ENCODE measurements around the gene KCNK3. TPM values are rescaled to one million over a fixed set of nuclear protein-coding genes. Genes with fewer than 3 reads are reported as not detected.

KCNK3 gene
- total RNA-seq, 2 donors from 2014 or later: 10.5 to 20.5 TPM

DNA sequence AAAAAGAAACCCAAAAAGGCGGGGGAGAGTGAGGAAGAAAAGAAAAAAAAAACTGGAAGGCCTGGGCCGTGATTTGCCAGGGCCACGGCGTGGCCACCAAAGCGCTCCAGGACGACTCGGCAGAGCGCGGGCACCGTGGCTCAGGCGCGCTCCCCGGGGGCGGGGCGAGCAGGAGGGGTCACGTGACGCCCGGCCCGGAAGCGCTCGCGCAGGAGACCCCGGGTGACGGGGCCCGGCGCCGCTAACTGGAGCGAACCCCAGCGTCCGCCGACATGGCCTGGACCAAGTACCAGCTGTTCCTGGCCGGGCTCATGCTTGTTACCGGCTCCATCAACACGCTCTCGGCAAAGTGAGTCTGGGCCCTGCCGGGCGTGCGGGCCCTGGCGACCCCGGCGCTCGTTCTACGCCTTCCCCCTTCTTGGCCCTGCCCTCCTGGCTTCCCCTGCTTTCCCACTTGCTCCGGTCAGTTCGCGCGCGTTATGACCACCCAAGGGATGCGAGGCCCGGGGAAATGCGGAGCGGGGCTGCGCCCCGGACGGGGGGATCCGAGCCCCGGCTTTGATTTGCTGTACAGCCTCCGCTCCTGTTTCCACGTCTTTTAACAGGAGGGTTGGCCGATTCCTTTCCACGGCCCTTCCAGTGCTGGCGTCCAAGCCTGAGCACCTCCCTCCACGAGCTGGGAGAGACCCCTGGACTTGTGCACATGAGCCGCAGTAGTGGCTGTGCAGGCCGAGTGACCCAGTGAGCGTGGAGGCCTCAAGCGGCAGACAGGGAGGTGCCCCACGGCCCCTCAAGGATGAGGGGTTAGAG, 71.8 kb downstream of the KCNK3 start, which contains the start of gene SLC35F6:
TSS of gene SLC35F6 (plus strand) at position 207 of the 810 bp plus-strand sequence. CDS start at position 273, 66 bp downstream.
- TF ChIP-seq, protein P1, sequence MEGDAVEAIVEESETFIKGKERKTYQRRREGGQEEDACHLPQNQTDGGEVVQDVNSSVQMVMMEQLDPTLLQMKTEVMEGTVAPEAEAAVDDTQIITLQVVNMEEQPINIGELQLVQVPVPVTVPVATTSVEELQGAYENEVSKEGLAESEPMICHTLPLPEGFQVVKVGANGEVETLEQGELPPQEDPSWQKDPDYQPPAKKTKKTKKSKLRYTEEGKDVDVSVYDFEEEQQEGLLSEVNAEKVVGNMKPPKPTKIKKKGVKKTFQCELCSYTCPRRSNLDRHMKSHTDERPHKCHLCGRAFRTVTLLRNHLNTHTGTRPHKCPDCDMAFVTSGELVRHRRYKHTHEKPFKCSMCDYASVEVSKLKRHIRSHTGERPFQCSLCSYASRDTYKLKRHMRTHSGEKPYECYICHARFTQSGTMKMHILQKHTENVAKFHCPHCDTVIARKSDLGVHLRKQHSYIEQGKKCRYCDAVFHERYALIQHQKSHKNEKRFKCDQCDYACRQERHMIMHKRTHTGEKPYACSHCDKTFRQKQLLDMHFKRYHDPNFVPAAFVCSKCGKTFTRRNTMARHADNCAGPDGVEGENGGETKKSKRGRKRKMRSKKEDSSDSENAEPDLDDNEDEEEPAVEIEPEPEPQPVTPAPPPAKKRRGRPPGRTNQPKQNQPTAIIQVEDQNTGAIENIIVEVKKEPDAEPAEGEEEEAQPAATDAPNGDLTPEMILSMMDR (IDR thresholded peaks at IDR 0.05): peak in 2 of 7 experiments; percentile 0 to 7
- peak; percentile 67 to 86 (median 86) for TF ChIP-seq POLR2A (IDR thresholded peaks at IDR 0.05)
- intact Hi-C loops (cut with DNase I): no loop called here
- Histone ChIP-seq H3K9me3 (no peaks in the 10 kb centered on the region), H3K4me1 (peaks cover 34% of the 10 kb centered on the region), H3K4me3 (peak within 1 kb of the TSS; percentile 68 to 81), H3K27ac (peak within 1 kb of the TSS; percentile 64 to 87 (median 78)), H3K36me3 (replicated peaks in 1 of 2; ENCODE audit: insufficient read depth in 1 of 2, low read depth in 2 of 2) (no peaks in the 10 kb centered on the region), H3K27me3 (no peaks in the 10 kb centered on the region)
- 0 to 1% methylated on average over 33 to 67 of the region's 68 CpGs for WGBS, 2 donors
- peak; percentile 84 to 89 (median 86) for DNase-seq
- ATAC-seq: peak; percentile 97

DNA sequence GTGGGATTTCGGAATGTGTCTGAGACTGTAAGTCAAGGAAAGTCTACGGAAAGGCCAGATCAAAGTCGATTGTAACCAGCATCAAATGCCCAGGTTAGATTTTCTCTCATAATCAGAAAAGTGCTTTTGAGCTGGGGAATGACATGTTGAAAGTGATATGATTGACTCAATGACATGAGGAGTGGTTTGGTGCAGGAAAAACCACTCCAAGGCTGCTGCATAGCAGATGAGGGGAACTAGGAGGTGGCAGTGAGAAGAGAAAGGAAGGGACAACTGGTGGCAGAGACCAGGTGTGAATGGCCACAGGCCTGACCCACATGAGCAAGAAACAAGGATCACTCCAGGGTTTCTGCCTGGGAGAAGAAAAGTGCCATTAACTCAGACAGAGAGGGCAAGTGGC, 72.4 kb downstream of the KCNK3 start:
- peaks cover 36% of the 10 kb centered on the region for H3K4me1 ChIP-seq

DNA sequence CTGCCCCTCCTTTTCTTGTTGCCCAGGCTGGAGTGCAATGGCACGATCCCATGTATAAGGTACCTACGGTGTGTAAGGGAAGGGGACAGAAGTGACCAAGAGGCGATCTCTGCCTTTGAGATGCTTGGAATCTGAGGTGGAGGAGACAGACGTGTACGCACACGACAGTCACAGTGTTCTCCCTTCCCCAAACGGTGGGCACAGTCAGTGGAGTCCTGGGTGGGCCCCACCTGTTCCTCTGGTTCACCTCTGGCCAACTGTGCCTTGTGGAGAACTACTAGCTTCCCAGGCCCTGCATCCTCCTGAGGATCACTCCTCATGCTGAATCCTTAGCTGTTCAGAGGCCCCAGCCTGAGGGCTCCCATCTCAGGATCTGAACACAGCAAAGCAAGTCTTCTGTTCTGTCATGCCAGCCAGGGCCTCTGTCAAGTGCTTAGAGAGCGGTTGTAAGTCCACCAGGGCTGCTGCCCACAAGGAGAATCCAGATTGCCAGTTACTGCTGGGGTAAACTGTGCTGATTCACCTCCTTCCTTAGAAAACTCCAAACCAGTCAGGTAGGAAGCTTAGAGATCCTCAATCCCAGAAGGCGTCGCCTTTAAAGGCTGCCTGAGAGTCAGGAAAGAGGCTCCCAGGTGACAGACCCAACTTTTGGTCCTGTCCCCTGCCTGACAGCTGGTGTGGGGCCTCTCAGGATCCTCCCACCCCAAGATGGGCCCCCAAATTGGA, 73.1 kb downstream of the KCNK3 start:
- H3K9me3 ChIP-seq: no peaks in the 10 kb centered on the region
- intact Hi-C loops (cut with DNase I): no loop called here
- no peaks in the 10 kb centered on the region for H3K36me3 ChIP-seq (replicated peaks in 1 of 2; ENCODE audit: insufficient read depth in 1 of 2, low read depth in 2 of 2)
- TF ChIP-seq POLR2A (IDR thresholded peaks at IDR 0.05): no peak
- TF ChIP-seq, protein P1 (IDR thresholded peaks at IDR 0.05): no peak
- WGBS, 2 donors: 86 to 90% methylated on average over 7 to 10 of the region's 10 CpGs
- H3K4me1 ChIP-seq: peaks cover 43% of the 10 kb centered on the region
- no peak for ATAC-seq
- no peak overlapping the region for H3K4me3 ChIP-seq
- no peaks in the 10 kb centered on the region for H3K27me3 ChIP-seq
- H3K27ac ChIP-seq: peak overlapping the region in 2 of 4 donors; percentile 76 to 81
- DNase-seq: no peak

More for the DNA sequence above, 72.4 kb downstream of the KCNK3 start:
- Histone ChIP-seq H3K36me3 (replicated peaks in 1 of 2; ENCODE audit: insufficient read depth in 1 of 2, low read depth in 2 of 2) (no peaks in the 10 kb centered on the region), H3K4me3 (peak overlapping the region; percentile 68 to 81), H3K9me3 (no peaks in the 10 kb centered on the region), H3K27ac (peak overlapping the region in 3 of 4 donors; percentile 76 to 87 (median 81)), H3K27me3 (no peaks in the 10 kb centered on the region)
- TF ChIP-seq, protein P1 (IDR thresholded peaks at IDR 0.05): no peak
- no peak for TF ChIP-seq POLR2A (IDR thresholded peaks at IDR 0.05)
- DNase-seq (no peak), ATAC-seq (no peak)
- intact Hi-C loops (cut with DNase I): no loop called here
- 28 to 31% methylated on average over 3 of the region's 3 CpGs for WGBS, 2 donors

DNA sequence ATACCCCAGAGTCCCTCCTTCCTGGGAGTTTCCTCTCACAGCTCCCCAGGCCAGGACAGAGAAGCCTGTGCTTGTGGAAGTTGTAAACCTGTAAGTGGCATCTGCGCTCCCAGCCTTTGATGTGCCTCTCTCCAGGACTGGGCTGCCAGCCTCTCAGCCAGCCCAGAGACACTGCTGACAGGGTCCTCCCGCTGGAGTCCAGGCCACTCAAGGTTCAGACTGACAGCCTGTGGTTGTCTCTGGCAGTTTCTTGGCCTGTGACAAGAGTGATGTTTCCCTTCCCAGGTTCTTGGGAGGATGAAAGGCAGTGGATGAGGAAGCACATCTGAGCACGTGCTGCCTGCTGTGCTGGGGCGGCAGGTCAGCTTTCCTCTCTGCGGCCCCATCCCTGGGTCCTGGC, 74.6 kb downstream of the KCNK3 start:
- H3K27ac ChIP-seq: no peak overlapping the region
- no peaks in the 10 kb centered on the region for H3K27me3 ChIP-seq
- ATAC-seq: no peak
- intact Hi-C loops (cut with DNase I): no loop called here
- H3K4me3 ChIP-seq: no peak overlapping the region
- no peak for TF ChIP-seq POLR2A (IDR thresholded peaks at IDR 0.05)
- TF ChIP-seq, protein P1 (IDR thresholded peaks at IDR 0.05): no peak
- WGBS, 2 donors: 67 to 93% methylated on average over 3 to 5 of the region's 5 CpGs
- no peak for DNase-seq
- no peaks in the 10 kb centered on the region for H3K9me3 ChIP-seq
- H3K36me3 ChIP-seq (replicated peaks in 1 of 2; ENCODE audit: insufficient read depth in 1 of 2, low read depth in 2 of 2): no peaks in the 10 kb centered on the region
- peaks cover 58% of the 10 kb centered on the region for H3K4me1 ChIP-seq

Data from body of pancreas (tissue), 4 donors.